Endothelial cell of umbilical vein (primary cell): Measurements from ENCODE around the gene SLCO3A1. TPM values are rescaled to one million over a fixed set of nuclear protein-coding genes. Genes with fewer than 3 reads are reported as not detected.

ENCODE experiments used
- BruUV-seq: library from RNA; stranded (reverse); fragments of 400-500 nt; replicated peaks from 2 replicates; lab custom pipeline; 2021; lab: Mats Ljungman, UMichigan
- CTCF ChIA-PET: fragments of 300-600, 350-600 bp; sonication (Branson Sonifier 250); formaldehyde crosslinking; loops from one replicate; lab custom pipeline; 2021; ENCODE audit warnings: antibody characterized with exemption, inconsistent platforms; lab: Charles Lee
- POLR2A ChIA-PET: fragments of 300-600, 350-600 bp; sonication (Branson Sonifier 250); formaldehyde crosslinking; loops from one replicate; lab custom pipeline; 2021; ENCODE audit warnings: antibody characterized with exemption, inconsistent platforms; lab: Charles Lee
- DNase-seq: peaks from one replicate; pipeline ENCODE4 v3.0.0-alpha.2; 2011; ENCODE audit warnings: low read depth, low spot score
- FAIRE-seq: peaks from 2 replicates; lab custom pipeline; 2011; peaks lifted over from hg19 to GRCh38; lab: Jason Lieb, UNC
- H2AFZ ChIP-seq: 2 replicates; pipeline ENCODE4 v1.6.0; 2012; ENCODE audit warnings: low read depth, low read length, control low read depth, inconsistent platforms
- H3K27ac ChIP-seq: 2 replicates; pipeline ENCODE4 v1.5.1; 2011; ENCODE audit warnings: low read depth, mild to moderate bottlenecking, control low read depth, low read length, moderate library complexity; ENCODE audit not compliant: insufficient read depth
- H3K27me3 ChIP-seq, 2 experiments: 2 replicates each; pipeline versions ENCODE4 v1.6.0 to v1.6.1; 2011; ENCODE audit warnings: low read length in 2 of 2, mixed read lengths in 1 of 2; ENCODE audit not compliant: control insufficient read depth in 2 of 2, insufficient read depth in 2 of 2
- H3K36me3 ChIP-seq, 2 experiments: 2 replicates in 1 of 2; 3 replicates in 1 of 2; pipeline ENCODE4 v1.5.1; 2011; ENCODE audit warnings: low read length in 2 of 2, mild to moderate bottlenecking in 1 of 2, moderate library complexity in 1 of 2; ENCODE audit not compliant: control insufficient read depth in 2 of 2, insufficient read depth in 2 of 2; ENCODE audit errors: extremely low read depth in 1 of 2
- H3K4me1 ChIP-seq: 3 replicates; pipeline ENCODE4 v1.5.1; 2011; ENCODE audit warnings: mild to moderate bottlenecking, low read length; ENCODE audit not compliant: control insufficient read depth, insufficient read depth; ENCODE audit errors: extremely low read depth
- H3K4me2 ChIP-seq: 2 replicates; pipeline ENCODE4 v1.6.1; 2011; ENCODE audit warnings: low read length, control low read depth, mixed read lengths; ENCODE audit not compliant: insufficient read depth
- H3K4me3 ChIP-seq, 3 experiments: fragments of 200-600 bp in 1 of 3; sonication (generic), shearing (Covaris generic) in 1 of 3; replicated peaks in 1 of 3; 2 replicates each; pipeline ENCODE4 v1.5.1; 2011 to 2016; ENCODE audit warnings: control low read depth in 3 of 3, low read length in 3 of 3, mild to moderate bottlenecking in 2 of 3, inconsistent platforms in 1 of 3, low read depth in 1 of 3, moderate library complexity in 1 of 3; ENCODE audit not compliant: insufficient read depth in 1 of 3
- H3K79me2 ChIP-seq: 2 replicates; pipeline ENCODE4 v1.6.0; 2012; ENCODE audit warnings: low read length, inconsistent platforms; ENCODE audit not compliant: control insufficient read depth, insufficient read depth
- H3K9ac ChIP-seq: replicated peaks from 2 replicates; pipeline ENCODE3; 2011; ENCODE audit warnings: low read length, control low read depth; ENCODE audit not compliant: insufficient read depth; ENCODE audit errors: extremely low read depth
- H3K9me1 ChIP-seq: replicated peaks from 3 replicates; pipeline ENCODE4 v1.6.0; 2011; ENCODE audit warnings: mild to moderate bottlenecking, low read length; ENCODE audit not compliant: control insufficient read depth, insufficient read depth; ENCODE audit errors: extremely low read depth
- H3K9me3 ChIP-seq: replicated peaks from 2 replicates; pipeline ENCODE4 v1.5.1; 2012; ENCODE audit warnings: low read length, inconsistent platforms; ENCODE audit not compliant: control insufficient read depth, insufficient read depth
- H4K20me1 ChIP-seq: replicated peaks from 2 replicates; pipeline ENCODE3; 2011; ENCODE audit warnings: mild to moderate bottlenecking, low read length; ENCODE audit not compliant: control insufficient read depth, insufficient read depth; ENCODE audit errors: extremely low read depth
- CTCF ChIP-seq, 2 donors: IDR thresholded peaks; 1 replicate in 1 of 2; 2 replicates in 1 of 2; pipeline ENCODE4 v1.5.1; 2011; ENCODE audit warnings: low read length in 2 of 2, mild to moderate bottlenecking in 2 of 2, moderate library complexity in 2 of 2, control low read depth in 1 of 2, inconsistent platforms in 1 of 2, low read depth in 1 of 2; ENCODE audit not compliant: insufficient read depth in 1 of 2; ENCODE audit errors: extremely low read depth in 1 of 2
- EZH2 ChIP-seq: IDR thresholded peaks from 2 replicates; pipeline ENCODE4 v1.6.1; 2012; ENCODE audit warnings: borderline replicate concordance, low read depth, mild to moderate bottlenecking, moderate library complexity, low read length, inconsistent platforms; ENCODE audit not compliant: severe bottlenecking
- FOS ChIP-seq: IDR thresholded peaks from 2 replicates; pipeline ENCODE4 v1.6.1; 2011; ENCODE audit warnings: mild to moderate bottlenecking, low read length, moderate library complexity, borderline replicate concordance; ENCODE audit not compliant: insufficient read depth
- GATA2 ChIP-seq: IDR thresholded peaks from 2 replicates; pipeline ENCODE4 v1.7.0; 2011; ENCODE audit warnings: low read depth, mild to moderate bottlenecking, moderate library complexity, mixed read lengths, low read length; ENCODE audit not compliant: insufficient read length, insufficient read depth
- JUN ChIP-seq: IDR thresholded peaks from 2 replicates; pipeline ENCODE4 v1.6.1; 2011; ENCODE audit warnings: borderline replicate concordance, low read depth; ENCODE audit not compliant: insufficient read length, insufficient read depth
- MAX ChIP-seq: IDR thresholded peaks from 2 replicates; pipeline ENCODE4 v1.6.1; 2011; ENCODE audit not compliant: insufficient read depth, insufficient read length
- MYC ChIP-seq: IDR thresholded peaks from one replicate; pipeline ENCODE4 v1.6.1; 2011; ENCODE audit warnings: mild to moderate bottlenecking, low read depth, low read length
- POLR2A ChIP-seq: IDR thresholded peaks from 2 replicates; pipeline ENCODE4 v1.6.1; 2012; ENCODE audit warnings: low read depth, mild to moderate bottlenecking, control low read depth, low read length
- POLR2AphosphoS5 ChIP-seq: IDR thresholded peaks from 2 replicates; pipeline ENCODE4 v1.6.1; 2012; ENCODE audit warnings: low read depth, mild to moderate bottlenecking, control low read depth, low read length, moderate library complexity; ENCODE audit not compliant: insufficient read depth
- dilution Hi-C: fragments of 300-500 bp; cut with MboI; formaldehyde crosslinking; loops from one replicate; pipeline ENCODE4 v1.15.0; 2019; ENCODE audit warnings: low sequenced_read_pairs; ENCODE audit not compliant: extremely low pct_ligation_motif_present
- intact Hi-C: fragments of 100-400 bp; cut with micrococcal nuclease; formaldehyde crosslinking; loops from one replicate; pipeline ENCODE4 v1.10.0; 2022
- polyA plus RNA-seq, 4 experiments: library from polyadenylated mRNA; depleted of rRNA in 3 of 4; stranded (reverse) in 3 of 4; unstranded in 1 of 4; fragments of >200 nt; gene quantifications; 2 replicates each; pipeline versions ENCODE4 v1.2.1 to v1.2.3, GENCODE V29; 2011 to 2012; ENCODE audit warnings: missing spikeins in 1 of 4
- total RNA-seq: library from RNA; stranded (reverse); gene quantifications from 2 replicates; pipeline ENCODE4 v1.2.3, GENCODE V29; 2021

Gene SLCO3A1
- total and polyA plus RNA-seq, 2 donors (not counting 3 experiments of a cell fraction or from before 2014, with no cell fraction given): 0.88 to 0.92 TPM

GRCh38 chr15:91992945-91993344 lies 139.4 kb downstream of the SLCO3A1 start:
- intact Hi-C loops (no loop called here), dilution Hi-C loops (no loop called here)
- no peak for DNase-seq
- H2AFZ ChIP-seq: no peak overlapping the region
- no peak overlapping the region for H3K4me2 ChIP-seq
- H3K27me3 ChIP-seq: no peaks in the 10 kb centered on the region
- H3K4me3 ChIP-seq: no peak overlapping the region
- H3K4me1 ChIP-seq: no peaks in the 10 kb centered on the region
- H3K36me3 ChIP-seq: no peaks in the 10 kb centered on the region
- ChIA-PET CTCF (interaction anchor here (0.5 kb wide), 1 partner anchor 1988 kb away, joined by 3 read pairs; no protein-coding TSS in a partner anchor), POLR2A (no interaction called here)
- no peak overlapping the region for H3K9ac ChIP-seq
- no peak for FAIRE-seq
- TF ChIP-seq GATA2: no peak
- no peak for TF ChIP-seq MYC
- TF ChIP-seq MAX: no peak
- TF ChIP-seq FOS: no peak
- no peak for TF ChIP-seq JUN
- TF ChIP-seq POLR2A: no peak
- no peaks in the 10 kb centered on the region for H3K9me1 ChIP-seq
- no peaks in the 10 kb centered on the region for H4K20me1 ChIP-seq
- BruUV-seq: no TSS peak
- no peak overlapping the region for H3K27ac ChIP-seq
- H3K79me2 ChIP-seq: no peaks in the 10 kb centered on the region
- H3K9me3 ChIP-seq: peaks cover 2% of the 10 kb centered on the region

- no peak for DNase-seq
- Histone ChIP-seq H3K9ac (no peak overlapping the region), H2AFZ (no peak overlapping the region), H3K4me2 (no peak overlapping the region), H3K9me3 (peaks cover 2% of the 10 kb centered on the region), H3K4me3 (no peak overlapping the region), H3K27ac (no peak overlapping the region), H3K9me1 (no peaks in the 10 kb centered on the region), H3K27me3 (no peaks in the 10 kb centered on the region), H3K36me3 (no peaks in the 10 kb centered on the region), H3K79me2 (no peaks in the 10 kb centered on the region), H4K20me1 (no peaks in the 10 kb centered on the region), H3K4me1 (no peaks in the 10 kb centered on the region)
- no TSS peak for BruUV-seq
- no peak for TF ChIP-seq POLR2AphosphoS5
- no peak for TF ChIP-seq MYC
- no peak for TF ChIP-seq GATA2
- TF ChIP-seq FOS: no peak
- no peak for TF ChIP-seq MAX
- no peak for TF ChIP-seq POLR2A
- TF ChIP-seq EZH2: no peak
- TF ChIP-seq JUN: no peak
- no peak for TF ChIP-seq CTCF (IDR thresholded peaks at IDR 0.05; ENCODE audit: extremely low read depth in 1 of 2, insufficient read depth in 1 of 2, low read depth in 1 of 2, low read length in 2 of 2)
- intact Hi-C loops (no loop called here), dilution Hi-C loops (no loop called here)
- no peak for FAIRE-seq
- ChIA-PET CTCF (no interaction called here), POLR2A (no interaction called here)
Observed at GRCh38 chr15:91995146-91995545, 141.6 kb downstream of the SLCO3A1 start.
